22Rv1 (cell line): Measurements from ENCODE around the gene POLR1G.
"Not testable (repeated sequence)": the region's sequence is repeated elsewhere in the genome, so short reads cannot be mapped to it uniquely, and the experiment has no call there.

ENCODE experiments used
- ZFX ChIP-seq: fragments of 450-650 bp; IDR thresholded peaks from 2 replicates; pipeline ENCODE4 v1.6.1; 2017; ENCODE audit warnings: antibody characterized with exemption, borderline replicate concordance
- TF ChIP-seq, protein P1 (sequence below): fragments of 450-650 bp; IDR thresholded peaks from 2 replicates; pipeline ENCODE4 v1.5.1; 2017; ENCODE audit warnings: mild to moderate bottlenecking

DNA sequence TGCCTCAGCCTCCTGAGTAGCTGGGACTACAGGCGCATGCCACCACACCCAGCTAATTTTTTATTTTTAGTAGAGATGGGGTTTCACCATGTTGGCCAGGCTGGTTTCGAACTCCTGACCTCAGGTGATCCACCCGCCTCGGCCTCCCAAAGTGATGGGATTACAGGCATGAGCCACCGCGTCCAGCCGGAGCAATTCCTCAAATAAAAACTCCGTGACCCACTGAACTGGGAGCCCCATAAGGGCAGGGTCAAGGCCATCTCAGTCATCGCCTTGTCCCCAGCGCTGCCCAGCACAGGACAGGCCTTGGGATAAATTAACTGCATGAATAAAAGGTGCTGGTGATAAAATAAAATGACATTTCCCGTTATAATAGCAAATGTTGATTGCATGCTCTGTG lies 23.5 kb downstream of the POLR1G start:
- TF ChIP-seq, protein P1, sequence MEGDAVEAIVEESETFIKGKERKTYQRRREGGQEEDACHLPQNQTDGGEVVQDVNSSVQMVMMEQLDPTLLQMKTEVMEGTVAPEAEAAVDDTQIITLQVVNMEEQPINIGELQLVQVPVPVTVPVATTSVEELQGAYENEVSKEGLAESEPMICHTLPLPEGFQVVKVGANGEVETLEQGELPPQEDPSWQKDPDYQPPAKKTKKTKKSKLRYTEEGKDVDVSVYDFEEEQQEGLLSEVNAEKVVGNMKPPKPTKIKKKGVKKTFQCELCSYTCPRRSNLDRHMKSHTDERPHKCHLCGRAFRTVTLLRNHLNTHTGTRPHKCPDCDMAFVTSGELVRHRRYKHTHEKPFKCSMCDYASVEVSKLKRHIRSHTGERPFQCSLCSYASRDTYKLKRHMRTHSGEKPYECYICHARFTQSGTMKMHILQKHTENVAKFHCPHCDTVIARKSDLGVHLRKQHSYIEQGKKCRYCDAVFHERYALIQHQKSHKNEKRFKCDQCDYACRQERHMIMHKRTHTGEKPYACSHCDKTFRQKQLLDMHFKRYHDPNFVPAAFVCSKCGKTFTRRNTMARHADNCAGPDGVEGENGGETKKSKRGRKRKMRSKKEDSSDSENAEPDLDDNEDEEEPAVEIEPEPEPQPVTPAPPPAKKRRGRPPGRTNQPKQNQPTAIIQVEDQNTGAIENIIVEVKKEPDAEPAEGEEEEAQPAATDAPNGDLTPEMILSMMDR, result not testable (repeated sequence)
- TF ChIP-seq ZFX, result not testable (repeated sequence)
